Astrocyte (in vitro differentiated cells and primary cell): ENCODE results near the gene MEIOSIN. TPM values are rescaled to one million over a fixed set of nuclear protein-coding genes. Genes with fewer than 3 reads are reported as not detected.

Experiments used
- DNase-seq: peaks from one replicate; pipeline ENCODE4 v3.0.0-alpha.2; 2010; ENCODE audit warnings: low read depth
- FAIRE-seq: peaks from 2 replicates; lab custom pipeline; 2011; peaks lifted over from hg19 to GRCh38; lab: Jason Lieb, UNC
- H2AFZ ChIP-seq: 2 replicates; pipeline ENCODE4 v1.6.0; 2012; ENCODE audit warnings: low read depth, low read length, inconsistent platforms
- H3K27ac ChIP-seq: 2 replicates; pipeline ENCODE4 v1.5.1; 2011; ENCODE audit warnings: low read depth, low read length, inconsistent platforms
- H3K27me3 ChIP-seq: 2 replicates; pipeline ENCODE4 v1.6.0; 2011; ENCODE audit warnings: low read length, inconsistent platforms; ENCODE audit not compliant: insufficient read depth
- H3K36me3 ChIP-seq: 2 replicates; pipeline ENCODE4 v1.5.1; 2011; ENCODE audit warnings: low read length, inconsistent platforms; ENCODE audit not compliant: insufficient read depth
- H3K4me1 ChIP-seq: 2 replicates; pipeline ENCODE4 v1.5.1; 2011; ENCODE audit warnings: low read length, inconsistent platforms; ENCODE audit not compliant: insufficient read depth
- H3K4me2 ChIP-seq: 2 replicates; pipeline ENCODE4 v1.6.0; 2012; ENCODE audit warnings: low read length, inconsistent platforms
- H3K4me3 ChIP-seq: 2 replicates; pipeline ENCODE4 v1.5.1; 2011; ENCODE audit warnings: low read depth, mild to moderate bottlenecking, low read length, inconsistent platforms; ENCODE audit not compliant: insufficient read depth
- H3K79me2 ChIP-seq: 2 replicates; pipeline ENCODE4 v1.6.0; 2012; ENCODE audit warnings: mild to moderate bottlenecking, low read length, inconsistent platforms; ENCODE audit not compliant: insufficient read depth
- H3K9ac ChIP-seq: 2 replicates; pipeline ENCODE4 v1.6.0; 2012; ENCODE audit warnings: mild to moderate bottlenecking, low read length, inconsistent platforms
- H3K9me3 ChIP-seq: 2 replicates; pipeline ENCODE4 v1.5.1; 2012; ENCODE audit warnings: low read depth, mild to moderate bottlenecking, low read length, inconsistent platforms; ENCODE audit not compliant: insufficient read depth
- H4K20me1 ChIP-seq: 2 replicates; pipeline ENCODE4 v1.6.0; 2012; ENCODE audit warnings: low read length, inconsistent platforms; ENCODE audit not compliant: insufficient read depth
- H3K27ac Mint-ChIP-seq: one replicate; pipeline ENCODE4 v1.8.0; 2021; ENCODE audit warnings: mild to moderate bottlenecking, mixed read lengths; ENCODE audit not compliant: unreplicated experiment
- H3K27me3 Mint-ChIP-seq: one replicate; pipeline ENCODE4 v1.8.0; 2021; ENCODE audit warnings: low read depth, mixed read lengths; ENCODE audit not compliant: unreplicated experiment
- H3K36me3 Mint-ChIP-seq: one replicate; pipeline ENCODE4 v1.8.0; 2021; ENCODE audit warnings: low read depth, mixed read lengths; ENCODE audit not compliant: unreplicated experiment
- H3K4me1 Mint-ChIP-seq: one replicate; pipeline ENCODE4 v1.8.0; 2021; ENCODE audit warnings: low read depth, mixed read lengths; ENCODE audit not compliant: unreplicated experiment
- H3K4me3 Mint-ChIP-seq: one replicate; pipeline ENCODE4 v1.8.0; 2021; ENCODE audit warnings: mild to moderate bottlenecking, moderate library complexity, mixed read lengths; ENCODE audit not compliant: unreplicated experiment
- H3K9me3 Mint-ChIP-seq: one replicate; pipeline ENCODE4 v1.8.0; 2021; ENCODE audit warnings: mild to moderate bottlenecking, mixed read lengths; ENCODE audit not compliant: unreplicated experiment
- EZH2 ChIP-seq: IDR thresholded peaks from 2 replicates; pipeline ENCODE4 v1.6.1; 2012; ENCODE audit warnings: mild to moderate bottlenecking, low read length, inconsistent platforms; ENCODE audit not compliant: insufficient read depth
- total RNA-seq: library from RNA; stranded (reverse); gene quantifications from 2 replicates; pipeline ENCODE4 v1.2.1, GENCODE V29; 2021
- TF ChIP-seq, protein P1 (sequence below): IDR thresholded peaks from 2 replicates; pipeline ENCODE4 v1.5.1; 2011; ENCODE audit warnings: low read depth, mild to moderate bottlenecking, inconsistent platforms, low read length, moderate library complexity; ENCODE audit not compliant: insufficient read depth

MEIOSIN gene
- total RNA-seq, 1 donor from 2014 or later, result not detected

GRCh38 chr19:45786533-45786894, 53.3 kb downstream of the MEIOSIN start:
- Histone ChIP-seq H3K4me1 (peaks cover 26% of the 10 kb centered on the region), H3K9me3 (no peaks in the 10 kb centered on the region), H3K79me2 (peaks cover 60% of the 10 kb centered on the region), H3K36me3 (peaks cover 23% of the 10 kb centered on the region), H3K27ac (no peak overlapping the region), H3K27me3 (no peaks in the 10 kb centered on the region), H3K4me2 (no peak overlapping the region), H2AFZ (no peak overlapping the region), H4K20me1 (peaks cover 72% of the 10 kb centered on the region), H3K9ac (no peak overlapping the region), H3K4me3 (no peak overlapping the region)
- no peak for FAIRE-seq
- Mint-ChIP-seq H3K4me1 (peaks cover 18% of the 10 kb centered on the region), H3K4me3 (no peak overlapping the region), H3K27ac (no peak overlapping the region), H3K27me3 (no peaks in the 10 kb centered on the region), H3K9me3 (no peaks in the 10 kb centered on the region), H3K36me3 (peaks cover 17% of the 10 kb centered on the region)
- DNase-seq, result no peak
- TF ChIP-seq, protein P1, sequence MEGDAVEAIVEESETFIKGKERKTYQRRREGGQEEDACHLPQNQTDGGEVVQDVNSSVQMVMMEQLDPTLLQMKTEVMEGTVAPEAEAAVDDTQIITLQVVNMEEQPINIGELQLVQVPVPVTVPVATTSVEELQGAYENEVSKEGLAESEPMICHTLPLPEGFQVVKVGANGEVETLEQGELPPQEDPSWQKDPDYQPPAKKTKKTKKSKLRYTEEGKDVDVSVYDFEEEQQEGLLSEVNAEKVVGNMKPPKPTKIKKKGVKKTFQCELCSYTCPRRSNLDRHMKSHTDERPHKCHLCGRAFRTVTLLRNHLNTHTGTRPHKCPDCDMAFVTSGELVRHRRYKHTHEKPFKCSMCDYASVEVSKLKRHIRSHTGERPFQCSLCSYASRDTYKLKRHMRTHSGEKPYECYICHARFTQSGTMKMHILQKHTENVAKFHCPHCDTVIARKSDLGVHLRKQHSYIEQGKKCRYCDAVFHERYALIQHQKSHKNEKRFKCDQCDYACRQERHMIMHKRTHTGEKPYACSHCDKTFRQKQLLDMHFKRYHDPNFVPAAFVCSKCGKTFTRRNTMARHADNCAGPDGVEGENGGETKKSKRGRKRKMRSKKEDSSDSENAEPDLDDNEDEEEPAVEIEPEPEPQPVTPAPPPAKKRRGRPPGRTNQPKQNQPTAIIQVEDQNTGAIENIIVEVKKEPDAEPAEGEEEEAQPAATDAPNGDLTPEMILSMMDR, result no peak
- no peak for TF ChIP-seq EZH2

DNA sequence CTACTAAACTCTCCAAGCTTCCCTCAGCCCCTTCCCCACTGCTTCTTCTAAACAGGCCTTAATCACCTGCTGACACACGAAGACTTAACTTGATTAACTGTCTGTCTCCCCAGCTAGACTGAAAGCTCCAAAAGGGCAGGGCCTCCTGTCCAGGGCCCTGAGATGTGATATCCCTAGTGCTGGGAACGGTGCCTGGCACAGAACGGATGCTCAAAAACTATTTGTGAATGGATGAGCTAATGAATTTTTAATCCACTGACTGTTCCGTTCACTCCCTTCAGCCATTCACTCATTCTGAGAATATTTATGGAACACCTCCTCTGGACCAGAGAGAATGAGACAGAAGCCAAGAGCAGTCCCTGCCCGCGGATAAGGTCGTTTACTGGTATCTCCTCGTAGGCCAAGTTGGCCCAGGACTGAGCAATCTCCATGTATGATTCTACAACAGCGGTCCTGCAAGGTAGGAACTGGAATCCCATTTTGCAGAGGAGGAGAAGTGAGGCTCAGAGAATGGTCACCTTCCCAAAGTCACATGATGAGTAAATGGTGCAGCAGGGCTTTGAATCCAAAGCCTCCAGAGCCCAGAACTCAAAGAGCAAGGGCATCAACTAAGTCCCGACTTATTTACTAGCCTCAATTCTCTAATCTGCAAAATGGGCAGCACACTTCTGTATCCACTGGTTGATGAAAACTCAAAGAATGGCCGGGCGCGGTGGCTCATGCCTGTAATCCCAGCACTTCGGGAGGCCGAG, 56.0 kb downstream of the MEIOSIN start:
- Histone ChIP-seq H2AFZ (no peak overlapping the region), H3K4me3 (no peak overlapping the region), H3K27me3 (no peaks in the 10 kb centered on the region), H3K36me3 (peaks cover 23% of the 10 kb centered on the region), H3K27ac (no peak overlapping the region), H3K9me3 (no peaks in the 10 kb centered on the region), H3K4me1 (peaks cover 9% of the 10 kb centered on the region), H3K9ac (no peak overlapping the region), H3K79me2 (peaks cover 68% of the 10 kb centered on the region), H3K4me2 (no peak overlapping the region), H4K20me1 (peaks cover 60% of the 10 kb centered on the region)
- peaks cover 17% of the 10 kb centered on the region for H3K36me3 Mint-ChIP-seq
- no peak overlapping the region for H3K27ac Mint-ChIP-seq
- FAIRE-seq (no peak), DNase-seq (no peak)
- H3K4me3 Mint-ChIP-seq, result no peak overlapping the region
- H3K9me3 Mint-ChIP-seq, result no peaks in the 10 kb centered on the region
- no peak for TF ChIP-seq EZH2
- TF ChIP-seq, protein P1, result no peak
- no peaks in the 10 kb centered on the region for H3K27me3 Mint-ChIP-seq
- H3K4me1 Mint-ChIP-seq, result peaks cover 14% of the 10 kb centered on the region

DNA sequence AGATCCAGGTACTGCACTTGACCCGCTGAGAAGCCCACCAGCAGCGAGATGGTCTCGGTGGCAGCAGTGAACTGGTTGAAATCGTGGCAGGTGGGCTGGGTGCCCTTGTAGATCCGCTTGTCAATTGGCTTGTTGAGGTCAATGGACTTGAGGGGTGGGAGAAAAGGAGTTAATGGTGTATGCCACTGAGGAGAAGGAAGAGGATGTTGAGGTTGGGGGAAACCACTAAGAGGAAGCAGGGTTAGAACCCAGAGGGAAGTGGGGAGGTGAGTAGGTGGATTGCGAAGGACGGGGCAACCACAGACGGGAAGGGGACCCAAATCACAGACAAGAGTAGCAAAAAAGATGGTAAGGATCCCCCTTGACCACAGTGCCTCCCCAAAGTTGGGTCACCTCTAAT, 57.7 kb downstream of the MEIOSIN start:
- H3K36me3 ChIP-seq, result peaks cover 17% of the 10 kb centered on the region
- Mint-ChIP-seq H3K4me3 (peak overlapping the region; percentile 95), H3K36me3 (peaks cover 17% of the 10 kb centered on the region), H3K9me3 (no peaks in the 10 kb centered on the region), H3K27ac (no peak overlapping the region), H3K4me1 (peaks cover 14% of the 10 kb centered on the region), H3K27me3 (peaks cover 2% of the 10 kb centered on the region)
- H3K9me3 ChIP-seq, result no peaks in the 10 kb centered on the region
- no peak for TF ChIP-seq EZH2
- TF ChIP-seq, protein P1, result no peak
- H3K27ac ChIP-seq, result no peak overlapping the region
- H4K20me1 ChIP-seq, result peaks cover 47% of the 10 kb centered on the region
- DNase-seq (no peak), FAIRE-seq (no peak)
- peaks cover 9% of the 10 kb centered on the region for H3K4me1 ChIP-seq
- H3K79me2 ChIP-seq, result peaks cover 54% of the 10 kb centered on the region
- no peak overlapping the region for H2AFZ ChIP-seq
- H3K4me2 ChIP-seq, result peak overlapping the region; percentile 99
- H3K4me3 ChIP-seq, result peak overlapping the region; percentile 92
- H3K9ac ChIP-seq, result no peak overlapping the region
- no peaks in the 10 kb centered on the region for H3K27me3 ChIP-seq
